B cell (primary cell): ENCODE results near the gene ZBTB43.

Source experiments
- CTCF ChIP-seq: fragments of 200-600 bp; IDR thresholded peaks from one replicate; pipeline ENCODE4 v1.8.0; 2022; ENCODE audit warnings: antibody characterized with exemption, mild to moderate bottlenecking
- EZH2 ChIP-seq: IDR thresholded peaks from 2 replicates; pipeline ENCODE4 v1.6.1; 2012; ENCODE audit warnings: borderline replicate concordance, low read depth, mild to moderate bottlenecking, moderate library complexity, low read length; ENCODE audit not compliant: insufficient read depth, poor library complexity, severe bottlenecking

- TF ChIP-seq CTCF: no peak
- no peak for TF ChIP-seq EZH2
Measured at GRCh38 chr9:126836216-126836615, 31.4 kb downstream of the ZBTB43 start.
